ENCODE results near the gene QPRT.
"Not testable (repeated sequence)": the region's sequence is repeated elsewhere in the genome, so short reads cannot be mapped to it uniquely, and the experiment has no call there.

Gene QPRT

GRCh38 chr16:29694384-29695195, 15.6 kb downstream of the QPRT start:
- no peak for DNase-seq

GRCh38 chr16:29695675-29696074, 16.7 kb downstream of the QPRT start:
- DNase-seq: not testable (repeated sequence)

GRCh38 chr16:29696881-29697331, 17.9 kb downstream of the QPRT start:
- DNase-seq: no peak

GRCh38 chr16:29697391-29697790, 18.4 kb downstream of the QPRT start:
- DNase-seq: no peak

- DNase-seq: no peak
Measured at GRCh38 chr16:29698042-29698441, 19.1 kb downstream of the QPRT start.

GRCh38 chr16:29698484-29699323, 19.7 kb downstream of the QPRT start:
- no peak for DNase-seq

- peak; percentile 12 to 58 for DNase-seq
Measured at GRCh38 chr16:29699324-29700219, 20.6 kb downstream of the QPRT start.

- peak; percentile 78 to 79 for DNase-seq
Measured at GRCh38 chr16:29700253-29700987, 21.4 kb downstream of the QPRT start.

GRCh38 chr16:29701214-29701555, 22.2 kb downstream of the QPRT start:
- DNase-seq: no peak

GRCh38 chr16:29702269-29702668, 23.3 kb downstream of the QPRT start:
- DNase-seq: no peak

GRCh38 chr16:29705030-29705429, 26.1 kb downstream of the QPRT start:
- DNase-seq: no peak

GRCh38 chr16:29707160-29707559, 28.2 kb downstream of the QPRT start:
- not testable (repeated sequence) for DNase-seq

- DNase-seq: no peak
Measured at GRCh38 chr16:29708917-29709600, 30.1 kb downstream of the QPRT start.

- not testable (repeated sequence) for DNase-seq
Measured at GRCh38 chr16:29709657-29710056, 30.7 kb downstream of the QPRT start.

- peak; percentile 71 to 77 for DNase-seq
Measured at GRCh38 chr16:29710227-29711219, 31.5 kb downstream of the QPRT start.

GRCh38 chr16:29712809-29713208, 33.8 kb downstream of the QPRT start:
- no peak for DNase-seq

- DNase-seq: no peak
Measured at GRCh38 chr16:29714396-29714795, 35.4 kb downstream of the QPRT start.

GRCh38 chr16:29714972-29715371, 36.0 kb downstream of the QPRT start:
- DNase-seq: no peak

- DNase-seq: no peak
Measured at GRCh38 chr16:29717113-29717512, 38.1 kb downstream of the QPRT start.

- DNase-seq: no peak
Measured at GRCh38 chr16:29719063-29719462, 40.1 kb downstream of the QPRT start.
